KMS-11 (cell line): ENCODE measurements around the gene CRISPLD2.

Experiments
- H2AFZ ChIP-seq: fragments of 200-600 bp; sonication (generic); 2 replicates; pipeline ENCODE4 v1.6.1; 2016; ENCODE audit warnings: antibody characterized with exemption, mixed run types, low read depth
- H3K27ac ChIP-seq: fragments of 200-600 bp; sonication (generic); 2 replicates; pipeline ENCODE4 v1.6.1; 2016; ENCODE audit warnings: mild to moderate bottlenecking, mixed run types
- H3K27me3 ChIP-seq: fragments of 200-600 bp; sonication (generic); 2 replicates; pipeline ENCODE4 v1.6.1; 2017; ENCODE audit warnings: mild to moderate bottlenecking, low read depth, mixed run types, moderate library complexity; ENCODE audit not compliant: insufficient read depth
- H3K36me3 ChIP-seq: fragments of 200-600 bp; sonication (generic); 2 replicates; pipeline ENCODE4 v1.6.1; 2017; ENCODE audit warnings: mild to moderate bottlenecking, mixed run types; ENCODE audit not compliant: insufficient read depth
- H3K4me1 ChIP-seq: fragments of 200-600 bp; sonication (generic); 2 replicates; pipeline ENCODE4 v1.6.1; 2016; ENCODE audit warnings: mild to moderate bottlenecking, low read depth, mixed run types; ENCODE audit not compliant: poor library complexity, severe bottlenecking
- H3K4me2 ChIP-seq: fragments of 200-600 bp; sonication (generic); 2 replicates; pipeline ENCODE4 v1.7.0; 2016; ENCODE audit warnings: mild to moderate bottlenecking, mixed run types
- H3K4me3 ChIP-seq: fragments of 200-600 bp; sonication (generic); IDR thresholded peaks from 2 replicates; pipeline ENCODE4 v1.6.1; 2017; ENCODE audit warnings: low read depth, low read length, mixed read lengths; ENCODE audit not compliant: insufficient read depth
- H3K79me2 ChIP-seq: fragments of 200-600 bp; sonication (generic); 2 replicates; pipeline ENCODE4 v1.6.1; 2016; ENCODE audit warnings: low read depth, mixed run types; ENCODE audit not compliant: insufficient read depth
- H3K9ac ChIP-seq: fragments of 200-600 bp; sonication (generic); 2 replicates; pipeline ENCODE4 v1.6.1; 2016; ENCODE audit warnings: mild to moderate bottlenecking, mixed run types
- H4K20me1 ChIP-seq: fragments of 200-600 bp; sonication (generic); 2 replicates; pipeline ENCODE4 v1.6.1; 2016; ENCODE audit warnings: mild to moderate bottlenecking, mixed run types; ENCODE audit not compliant: insufficient read depth
- CTCF ChIP-seq: fragments of 200-600 bp; sonication (generic); conservative IDR thresholded peaks from 2 replicates; pipeline ENCODE4 v1.6.1; 2017; ENCODE audit warnings: low read depth, mild to moderate bottlenecking, antibody characterized with exemption, low read length, moderate library complexity, mixed read lengths

CRISPLD2 gene

GRCh38 chr16:84819644-84820304 lies at the start of gene CRISPLD2:
Gene CRISPLD2, plus strand, starts transcription at chr16:84819985. Its CDS starts 18,511 bp downstream, at chr16:84838496.
- Histone ChIP-seq H3K4me2 (no peak within 1 kb of the TSS), H4K20me1 (no peaks in the 10 kb centered on the region), H2AFZ (no peak within 1 kb of the TSS), H3K27ac (no peak within 1 kb of the TSS), H3K36me3 (no peaks in the 10 kb centered on the region), H3K9ac (no peak within 1 kb of the TSS), H3K4me1 (no peaks in the 10 kb centered on the region), H3K27me3 (peaks cover 69% of the 10 kb centered on the region), H3K79me2 (no peaks in the 10 kb centered on the region), H3K4me3 (no peak within 1 kb of the TSS)
- no peak for TF ChIP-seq CTCF

GRCh38 chr16:84773312-84773711 lies 46.5 kb upstream of the CRISPLD2 start:
- Histone ChIP-seq H2AFZ (no peak overlapping the region), H3K4me3 (no peak overlapping the region), H3K27ac (no peak overlapping the region), H4K20me1 (no peaks in the 10 kb centered on the region), H3K4me1 (no peaks in the 10 kb centered on the region), H3K4me2 (no peak overlapping the region), H3K27me3 (no peaks in the 10 kb centered on the region), H3K79me2 (0 out of 2 replicates have a peak, but pooled peaks cover 5% of the 10 kb centered on the region), H3K36me3 (peaks cover 9% of the 10 kb centered on the region; the same call in 1 of the 2 replicates), H3K9ac (no peak overlapping the region)
- no peak for TF ChIP-seq CTCF

GRCh38 chr16:84774810-84775209 lies 45.0 kb upstream of the CRISPLD2 start:
- H3K36me3 ChIP-seq, result peaks cover 5% of the 10 kb centered on the region; the same call in 1 of the 2 replicates
- no peaks in the 10 kb centered on the region for H3K4me1 ChIP-seq
- no peaks in the 10 kb centered on the region for H3K27me3 ChIP-seq
- no peaks in the 10 kb centered on the region for H4K20me1 ChIP-seq
- H3K4me2 ChIP-seq, result no peak overlapping the region
- no peak overlapping the region for H3K4me3 ChIP-seq
- H3K79me2 ChIP-seq, result 0 out of 2 replicates have a peak, but pooled peaks cover 5% of the 10 kb centered on the region
- no peak overlapping the region for H3K9ac ChIP-seq
- TF ChIP-seq CTCF, result no peak
- no peak overlapping the region for H2AFZ ChIP-seq
- H3K27ac ChIP-seq, result no peak overlapping the region

- Histone ChIP-seq H3K27me3 (no peaks in the 10 kb centered on the region), H3K79me2 (0 out of 2 replicates have a peak, but pooled peaks cover 5% of the 10 kb centered on the region), H3K9ac (no peak overlapping the region), H2AFZ (no peak overlapping the region), H4K20me1 (no peaks in the 10 kb centered on the region), H3K4me3 (no peak overlapping the region), H3K4me2 (no peak overlapping the region), H3K27ac (no peak overlapping the region), H3K36me3 (peaks cover under 1% of the 10 kb centered on the region; the same call in 1 of the 2 replicates), H3K4me1 (no peaks in the 10 kb centered on the region)
- no peak for TF ChIP-seq CTCF
Observed at GRCh38 chr16:84775262-84775810, 44.4 kb upstream of the CRISPLD2 start.
